Left lung (tissue), 10 donors: ENCODE results near the gene SLC9A9. TPM values are rescaled to one million over a fixed set of nuclear protein-coding genes. Genes with fewer than 3 reads are reported as not detected.

Experiments used
- ATAC-seq: fragments of 200-7000 bp; cut with Tn5 transposase; one replicate; pipeline ENCODE4 v1.9.1; 2020; ENCODE audit warnings: moderate library complexity
- DNase-seq, 4 donors: peaks; one replicate each; pipeline ENCODE4 v3.0.0-alpha.2; 2013 to 2020
- H3K27ac ChIP-seq, 2 donors: fragments of 200-600 bp; sonication (generic) in 1 of 2; one replicate each; pipeline versions ENCODE4 v1.5.0 to v1.8.0; 2020 to 2021
- H3K27me3 ChIP-seq, 2 donors: fragments of 200-600 bp; sonication (generic) in 1 of 2; one replicate each; pipeline versions ENCODE4 v1.5.0 to v1.8.0; 2020 to 2021
- H3K36me3 ChIP-seq, 2 donors: fragments of 200-600 bp; sonication (generic) in 1 of 2; one replicate each; pipeline versions ENCODE4 v1.5.0 to v1.8.0; 2020 to 2021
- H3K4me1 ChIP-seq, 2 donors: fragments of 200-600 bp; one replicate each; pipeline ENCODE4 v1.8.0; 2021
- H3K4me3 ChIP-seq, 2 donors: fragments of 200-600 bp; sonication (generic) in 1 of 2; one replicate each; pipeline versions ENCODE4 v1.5.0 to v1.8.0; 2020 to 2021; ENCODE audit warnings: mild to moderate bottlenecking in 1 of 2
- H3K9me3 ChIP-seq, 2 donors: fragments of 200-600 bp; sonication (generic) in 1 of 2; one replicate each; pipeline versions ENCODE4 v1.5.0 to v1.8.0; 2020 to 2021
- CTCF ChIP-seq, 2 donors: fragments of 200-600 bp; sonication (generic) in 1 of 2; IDR thresholded peaks; one replicate each; pipeline versions ENCODE4 v1.5.0 to v1.8.0; 2021; ENCODE audit warnings: antibody characterized with exemption in 2 of 2
- intact Hi-C, 2 donors: fragments of 100-400 bp; cut with DNase I; formaldehyde crosslinking; loops; one replicate each; pipeline versions ENCODE4 v1.11.2 to v1.14.2; 2022
- polyA plus RNA-seq, 6 donors: library from polyadenylated mRNA; unstranded; fragments of 120-200 nt; gene quantifications; one replicate each; pipeline ENCODE4 v1.2.1, GENCODE V29; 2013; ENCODE audit not compliant: insufficient read length in 6 of 6
- total RNA-seq, 2 donors: library from RNA; stranded (reverse); fragmentation: NEBNext Ultra II Directional; extraction: Animal tissue kit (Norgen Biotek cat#: 25700); gene quantifications; one replicate each; pipeline ENCODE4 v1.2.1, GENCODE V29; 2021
- donor health status: DM: no; HTN: yes; CAD: no.
- donor health status: DM: no; HTN: no; CAD: no.

SLC9A9 gene
- total and polyA plus RNA-seq, 8 donors: 13.9 to 19.6 (median 16.8) TPM

- peaks cover 4 to 14% of the 10 kb centered on the region in 2 donors for H3K4me1 ChIP-seq
- H3K36me3 ChIP-seq: no peaks in the 10 kb centered on the region
Measured at GRCh38 chr3:143597774-143598652, 250.3 kb downstream of the SLC9A9 start.

GRCh38 chr3:143596957-143597642 is 251.2 kb downstream of the SLC9A9 start:
- peaks cover 0 to 14% of the 10 kb centered on the region in 2 donors for H3K4me1 ChIP-seq
- intact Hi-C loops: no loop called here
- no peak for ATAC-seq
- H3K36me3 ChIP-seq: no peaks in the 10 kb centered on the region
- H3K4me3 ChIP-seq: no peak overlapping the region
- TF ChIP-seq CTCF (IDR thresholded peaks at IDR 0.05): no peak
- no peak for DNase-seq
- no peaks in the 10 kb centered on the region for H3K9me3 ChIP-seq
- no peaks in the 10 kb centered on the region for H3K27me3 ChIP-seq
- H3K27ac ChIP-seq: no peak overlapping the region

More at GRCh38 chr3:143597774-143598652, 250.3 kb downstream of the SLC9A9 start:
- intact Hi-C loops: no loop called here
- no peak for TF ChIP-seq CTCF (IDR thresholded peaks at IDR 0.05)
- Histone ChIP-seq H3K9me3 (no peaks in the 10 kb centered on the region), H3K27me3 (no peaks in the 10 kb centered on the region), H3K4me3 (no peak overlapping the region), H3K27ac (no peak overlapping the region)
- ATAC-seq: no peak
- DNase-seq: no peak

- intact Hi-C loops: no loop called here
- ATAC-seq: no peak
- H3K36me3 ChIP-seq: no peaks in the 10 kb centered on the region
- peaks cover 0 to 1% of the 10 kb centered on the region in 2 donors for H3K4me1 ChIP-seq
- H3K9me3 ChIP-seq: no peaks in the 10 kb centered on the region
- no peaks in the 10 kb centered on the region for H3K27me3 ChIP-seq
- H3K27ac ChIP-seq: no peak overlapping the region
- no peak for TF ChIP-seq CTCF (IDR thresholded peaks at IDR 0.05)
- DNase-seq: no peak
- H3K4me3 ChIP-seq: no peak overlapping the region
Measured at GRCh38 chr3:143595456-143596077, 252.7 kb downstream of the SLC9A9 start.

GRCh38 chr3:143594206-143594605 is 254.1 kb downstream of the SLC9A9 start:
- ATAC-seq (peak; percentile 35), DNase-seq (peak in 1 of 4 donors; percentile 52)
- H3K27ac ChIP-seq: no peak overlapping the region
- TF ChIP-seq CTCF (IDR thresholded peaks at IDR 0.05): no peak
- intact Hi-C loops: no loop called here
- H3K4me1 ChIP-seq: no peaks in the 10 kb centered on the region
- no peaks in the 10 kb centered on the region for H3K27me3 ChIP-seq
- H3K9me3 ChIP-seq: no peaks in the 10 kb centered on the region
- no peak overlapping the region for H3K4me3 ChIP-seq
- H3K36me3 ChIP-seq: no peaks in the 10 kb centered on the region

DNA sequence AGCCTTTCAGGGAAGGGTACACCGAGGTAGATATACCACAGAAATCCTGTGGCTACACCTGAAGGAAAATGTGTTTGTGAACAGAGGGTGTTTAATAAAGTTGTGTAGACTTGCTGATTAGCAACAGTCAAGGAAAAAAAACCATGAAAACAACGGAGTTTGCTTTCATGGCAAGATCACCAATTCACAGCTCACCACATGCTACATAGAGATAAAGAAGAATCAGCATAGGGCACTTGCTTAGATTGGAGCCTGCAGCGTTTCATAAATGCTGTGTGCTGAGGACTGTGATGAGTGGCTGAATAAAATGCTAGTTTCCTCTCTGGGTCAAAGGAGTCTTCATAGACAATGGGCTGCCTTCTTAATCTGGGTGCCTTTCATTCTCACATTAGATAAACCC is 257.6 kb downstream of the SLC9A9 start:
- no peak for DNase-seq
- Histone ChIP-seq H3K27ac (no peak overlapping the region), H3K27me3 (no peaks in the 10 kb centered on the region), H3K36me3 (no peaks in the 10 kb centered on the region), H3K9me3 (no peaks in the 10 kb centered on the region), H3K4me1 (no peaks in the 10 kb centered on the region), H3K4me3 (no peak overlapping the region)
- ATAC-seq: no peak
- no peak for TF ChIP-seq CTCF (IDR thresholded peaks at IDR 0.05)
- intact Hi-C loops: no loop called here
